Upper lobe of right lung (tissue), 1 donor: ENCODE data around the gene GRSF1. TPM values are rescaled to one million over a fixed set of nuclear protein-coding genes. Genes with fewer than 3 reads are reported as not detected.
A peak's percentile ranks its signal among the peaks of the same experiment; 100 is the strongest.

Source experiments
- ATAC-seq: fragments of 200-7000 bp; cut with Tn5 transposase; one replicate; pipeline ENCODE4 v1.9.1; 2020; ENCODE audit warnings: mild to moderate bottlenecking, moderate library complexity
- DNase-seq: peaks from one replicate; pipeline ENCODE4 v3.0.0-alpha.2; 2020
- H3K27ac ChIP-seq: fragments of 200-600 bp; one replicate; pipeline ENCODE4 v1.8.0; 2022
- H3K27me3 ChIP-seq: fragments of 200-600 bp; one replicate; pipeline ENCODE4 v1.8.0; 2022; ENCODE audit warnings: mild to moderate bottlenecking
- H3K36me3 ChIP-seq: fragments of 200-600 bp; one replicate; pipeline ENCODE4 v1.8.0; 2022
- H3K4me1 ChIP-seq: fragments of 200-600 bp; one replicate; pipeline ENCODE4 v1.8.0; 2022
- H3K4me3 ChIP-seq: fragments of 200-600 bp; one replicate; pipeline ENCODE4 v1.8.0; 2022; ENCODE audit warnings: mild to moderate bottlenecking
- H3K9me3 ChIP-seq: fragments of 200-600 bp; one replicate; pipeline ENCODE4 v1.8.0; 2022
- CTCF ChIP-seq: fragments of 200-600 bp; IDR thresholded peaks from one replicate; pipeline ENCODE4 v1.8.0; 2022; ENCODE audit warnings: antibody characterized with exemption
- intact Hi-C: fragments of 100-400 bp; cut with DNase I; formaldehyde crosslinking; loops from one replicate; pipeline ENCODE4 v1.11.0; 2022
- total RNA-seq: library from RNA; stranded (reverse); fragmentation: NEBNext Ultra II Directional; extraction: Animal tissue kit (Norgen Biotek cat#: 25700); gene quantifications from one replicate; pipeline ENCODE4 v1.2.1, GENCODE V29; 2021
- donor health status: DM: no; HTN: yes; CAD: no; lungs with severe emphysema.

Gene GRSF1
- total RNA-seq, 1 donor from 2014 or later = 55.1 TPM

- intact Hi-C loops = no loop called here
- no peak for TF ChIP-seq CTCF
- no peak overlapping the region for H3K4me3 ChIP-seq
- no peak for DNase-seq
- H3K9me3 ChIP-seq = no peaks in the 10 kb centered on the region
- ATAC-seq = no peak
- H3K27ac ChIP-seq = no peak overlapping the region
- H3K4me1 ChIP-seq = no peaks in the 10 kb centered on the region
- peaks cover 95% of the 10 kb centered on the region for H3K36me3 ChIP-seq
- no peaks in the 10 kb centered on the region for H3K27me3 ChIP-seq
Measured at GRCh38 chr4:70830054-70830453, 9.6 kb downstream of the GRSF1 start.

- no peaks in the 10 kb centered on the region for H3K9me3 ChIP-seq
- H3K36me3 ChIP-seq = peaks cover 95% of the 10 kb centered on the region
- TF ChIP-seq CTCF = no peak
- H3K4me1 ChIP-seq = no peaks in the 10 kb centered on the region
- DNase-seq = no peak
- no peak overlapping the region for H3K4me3 ChIP-seq
- H3K27me3 ChIP-seq = no peaks in the 10 kb centered on the region
- H3K27ac ChIP-seq = no peak overlapping the region
- intact Hi-C loops = no loop called here
- ATAC-seq = no peak
Measured at GRCh38 chr4:70829492-70829891, 10.2 kb downstream of the GRSF1 start.

GRCh38 chr4:70829015-70829414 is 10.7 kb downstream of the GRSF1 start:
- H3K9me3 ChIP-seq = no peaks in the 10 kb centered on the region
- no peaks in the 10 kb centered on the region for H3K4me1 ChIP-seq
- no peak for DNase-seq
- H3K4me3 ChIP-seq = no peak overlapping the region
- peaks cover 95% of the 10 kb centered on the region for H3K36me3 ChIP-seq
- no peak overlapping the region for H3K27ac ChIP-seq
- intact Hi-C loops = no loop called here
- no peak for ATAC-seq
- no peak for TF ChIP-seq CTCF
- H3K27me3 ChIP-seq = no peaks in the 10 kb centered on the region

GRCh38 chr4:70818921-70819320 is 20.8 kb downstream of the GRSF1 start:
- ATAC-seq (no peak), DNase-seq (no peak)
- peaks cover 57% of the 10 kb centered on the region for H3K36me3 ChIP-seq
- no peaks in the 10 kb centered on the region for H3K4me1 ChIP-seq
- no peak for TF ChIP-seq CTCF
- no peak overlapping the region for H3K27ac ChIP-seq
- intact Hi-C loops = no loop called here
- no peaks in the 10 kb centered on the region for H3K27me3 ChIP-seq
- no peak overlapping the region for H3K4me3 ChIP-seq
- no peaks in the 10 kb centered on the region for H3K9me3 ChIP-seq

- Histone ChIP-seq H3K9me3 (no peaks in the 10 kb centered on the region), H3K27me3 (no peaks in the 10 kb centered on the region), H3K4me1 (no peaks in the 10 kb centered on the region), H3K27ac (no peak overlapping the region), H3K4me3 (no peak overlapping the region), H3K36me3 (peaks cover 51% of the 10 kb centered on the region)
- no peak for DNase-seq
- no peak for TF ChIP-seq CTCF
- ATAC-seq = peak; percentile 69
- intact Hi-C loops = no loop called here
Measured at GRCh38 chr4:70818173-70818855, 21.4 kb downstream of the GRSF1 start.

- no peak for DNase-seq
- TF ChIP-seq CTCF = no peak
- ATAC-seq = no peak
- no peaks in the 10 kb centered on the region for H3K4me1 ChIP-seq
- no peaks in the 10 kb centered on the region for H3K27me3 ChIP-seq
- no peak overlapping the region for H3K27ac ChIP-seq
- intact Hi-C loops = no loop called here
- no peaks in the 10 kb centered on the region for H3K9me3 ChIP-seq
- no peak overlapping the region for H3K4me3 ChIP-seq
- H3K36me3 ChIP-seq = peaks cover 37% of the 10 kb centered on the region
Measured at GRCh38 chr4:70816894-70817293, 22.8 kb downstream of the GRSF1 start.
